ENCODE results near the gene FOXO3. TPM values are rescaled to one million over a fixed set of nuclear protein-coding genes. Genes with fewer than 3 reads are reported as not detected.
"Not testable (repeated sequence)": the region's sequence is repeated elsewhere in the genome, so short reads cannot be mapped to it uniquely, and the experiment has no call there.

The FOXO3 gene
- total RNA-seq, 1 donor from 2014 or later, result 49.2 TPM

GRCh38 chr6:108681721-108682120 lies 121.0 kb downstream of the FOXO3 start:
- DNase-seq (ENCODE audit: low read depth), result not testable (repeated sequence)

DNA sequence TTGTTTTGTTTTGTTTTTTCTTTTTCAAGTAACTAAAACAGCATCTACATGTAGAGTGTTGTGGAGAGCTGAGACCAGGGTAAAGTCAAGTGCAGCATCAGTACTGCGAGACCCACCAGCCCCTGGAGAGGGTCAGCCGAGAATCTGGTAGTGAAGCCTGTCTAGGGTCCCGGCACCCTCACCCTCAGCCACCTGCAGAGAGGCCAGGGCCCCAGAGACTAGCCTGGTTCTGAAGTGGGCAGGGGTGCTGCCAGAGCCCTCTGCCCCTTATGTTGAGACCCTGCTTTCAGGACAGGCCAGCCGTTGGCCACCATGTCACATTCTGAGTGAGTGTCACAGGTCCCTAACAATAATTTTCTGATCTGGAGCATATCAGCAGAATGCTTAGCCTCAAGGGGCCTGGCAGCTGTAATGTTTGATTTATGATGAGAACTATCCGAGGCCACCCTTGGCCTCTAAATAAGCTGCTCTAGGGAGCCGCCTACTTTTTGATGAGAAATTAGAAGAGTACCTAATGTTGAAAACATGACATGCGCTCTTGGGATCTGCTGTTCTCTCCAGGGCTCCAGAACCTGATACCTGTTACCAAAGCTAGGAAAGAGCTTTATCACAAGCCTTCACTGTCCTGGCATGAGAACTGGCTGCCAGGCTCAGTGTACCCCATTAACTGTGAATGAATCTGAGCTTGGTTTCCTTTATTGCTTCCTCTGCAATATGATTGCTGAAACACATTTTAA lies 121.8 kb downstream of the FOXO3 start:
- not testable (repeated sequence) for DNase-seq (ENCODE audit: low read depth)

GRCh38 chr6:108683976-108684375 lies 123.3 kb downstream of the FOXO3 start:
- not testable (repeated sequence) for DNase-seq (ENCODE audit: low read depth)

DNA sequence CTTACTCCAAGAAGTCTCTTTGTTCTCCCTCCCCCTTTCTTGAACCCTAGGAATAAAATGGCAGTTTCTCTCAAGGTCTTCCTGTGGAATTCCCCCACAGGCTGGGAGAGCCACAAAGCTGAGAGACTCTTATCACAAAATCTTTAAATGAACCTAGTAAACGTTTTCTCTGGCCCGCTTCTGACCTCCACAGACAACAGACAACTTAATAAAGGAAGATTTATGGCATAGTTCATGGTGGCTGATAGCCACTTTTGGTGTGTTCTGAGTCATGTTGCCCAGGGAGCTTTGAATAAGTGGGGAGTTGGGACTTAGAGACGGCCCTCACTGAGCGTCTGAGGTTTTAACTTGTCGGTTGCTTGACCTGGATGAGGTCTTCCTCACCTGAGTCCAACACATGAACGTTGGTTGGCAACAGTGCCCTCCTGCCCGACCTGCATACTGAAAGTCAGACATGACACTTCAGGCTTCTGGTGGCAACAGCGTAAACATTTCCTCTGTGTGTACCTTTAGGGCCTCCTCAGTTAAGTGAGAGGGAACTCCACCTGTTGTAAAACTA lies 124.1 kb downstream of the FOXO3 start:
- peak; percentile 27 for DNase-seq (ENCODE audit: low read depth)

GRCh38 chr6:108685970-108686369 lies 125.3 kb downstream of the FOXO3 start:
- DNase-seq (ENCODE audit: low read depth), result no peak

GRCh38 chr6:108686896-108687295 lies 126.2 kb downstream of the FOXO3 start:
- no peak for DNase-seq (ENCODE audit: low read depth)

- no peak for DNase-seq (ENCODE audit: low read depth)
These were observed 127.2 kb downstream of the FOXO3 start for GRCh38 chr6:108687921-108688320.

DNA sequence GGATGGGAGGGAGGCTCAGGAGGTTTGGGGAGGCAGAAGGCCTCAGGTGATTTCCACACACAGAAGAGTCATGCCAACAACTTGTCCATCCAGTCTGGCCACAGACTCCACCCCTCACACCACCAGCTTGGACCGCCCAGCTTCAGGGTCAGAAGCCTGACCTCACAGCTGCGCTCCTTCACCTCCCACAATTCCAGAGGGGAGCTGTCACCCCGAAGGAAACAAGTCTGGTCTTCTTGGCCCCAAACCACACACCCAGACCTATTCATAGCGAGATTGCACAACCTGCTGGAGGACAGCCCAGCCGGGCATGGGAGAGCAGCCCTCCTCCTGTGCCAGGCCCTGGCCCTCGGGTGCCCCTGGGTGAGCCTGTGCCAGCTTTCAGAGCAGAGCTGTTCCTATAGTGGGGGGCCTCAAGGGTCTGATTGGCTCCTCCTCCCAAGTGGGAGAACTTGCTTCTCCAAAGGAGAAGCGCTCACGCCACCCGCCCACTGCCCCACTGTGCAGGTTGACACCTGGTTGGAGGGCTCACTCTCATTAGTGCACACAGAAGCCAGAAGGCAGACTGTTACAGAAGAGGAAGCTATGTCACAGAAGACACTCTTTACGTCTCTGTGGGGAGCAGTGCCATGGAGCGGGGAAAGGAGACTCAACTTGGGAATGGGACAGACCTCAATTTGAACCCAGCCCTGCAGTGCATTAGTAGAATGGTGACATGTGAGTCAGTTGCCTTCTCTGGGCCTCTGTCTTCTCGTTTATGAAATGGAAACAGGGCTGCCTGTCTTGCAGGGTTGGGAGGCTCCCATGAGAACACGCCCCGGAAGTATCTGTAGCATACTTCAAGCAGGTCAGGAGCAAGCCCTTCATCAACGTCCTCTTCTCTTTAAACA lies 128.8 kb downstream of the FOXO3 start:
- DNase-seq (ENCODE audit: low read depth), result peak; percentile 99

DNA sequence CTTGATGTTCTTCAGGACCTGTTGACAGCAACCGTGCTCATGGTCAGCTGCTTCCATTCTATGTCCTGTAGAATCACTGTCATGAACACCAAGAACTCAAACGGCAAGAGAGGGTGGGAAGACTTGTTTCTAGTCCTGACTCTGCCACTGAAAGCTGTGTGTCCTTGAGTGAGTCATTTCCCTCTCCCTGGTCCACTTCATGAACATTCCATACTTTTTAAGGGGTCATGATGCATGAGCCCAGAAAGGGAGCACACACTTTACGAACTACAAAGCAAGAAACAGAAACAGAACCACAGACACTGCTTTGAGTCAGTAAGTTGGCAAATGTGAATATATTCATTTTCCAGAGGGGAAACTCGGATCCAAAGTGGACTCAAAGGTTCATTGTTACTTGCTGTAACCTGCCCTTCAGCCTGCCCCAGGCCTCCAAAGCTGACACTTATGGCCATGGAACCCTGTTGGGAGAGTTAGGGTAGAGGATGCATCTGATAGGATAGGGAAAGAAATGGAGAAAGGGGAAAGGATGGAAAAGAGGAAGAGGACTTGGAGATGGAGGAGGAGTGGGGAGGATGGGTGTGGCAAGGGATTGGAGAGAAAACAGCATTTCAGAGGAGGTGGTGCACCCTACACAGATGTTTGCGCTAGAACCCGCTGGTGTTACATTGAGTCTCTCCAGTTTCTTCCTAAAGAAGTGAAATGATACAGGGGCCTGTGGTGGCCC lies 129.8 kb downstream of the FOXO3 start:
- DNase-seq (ENCODE audit: low read depth), result no peak

DNA sequence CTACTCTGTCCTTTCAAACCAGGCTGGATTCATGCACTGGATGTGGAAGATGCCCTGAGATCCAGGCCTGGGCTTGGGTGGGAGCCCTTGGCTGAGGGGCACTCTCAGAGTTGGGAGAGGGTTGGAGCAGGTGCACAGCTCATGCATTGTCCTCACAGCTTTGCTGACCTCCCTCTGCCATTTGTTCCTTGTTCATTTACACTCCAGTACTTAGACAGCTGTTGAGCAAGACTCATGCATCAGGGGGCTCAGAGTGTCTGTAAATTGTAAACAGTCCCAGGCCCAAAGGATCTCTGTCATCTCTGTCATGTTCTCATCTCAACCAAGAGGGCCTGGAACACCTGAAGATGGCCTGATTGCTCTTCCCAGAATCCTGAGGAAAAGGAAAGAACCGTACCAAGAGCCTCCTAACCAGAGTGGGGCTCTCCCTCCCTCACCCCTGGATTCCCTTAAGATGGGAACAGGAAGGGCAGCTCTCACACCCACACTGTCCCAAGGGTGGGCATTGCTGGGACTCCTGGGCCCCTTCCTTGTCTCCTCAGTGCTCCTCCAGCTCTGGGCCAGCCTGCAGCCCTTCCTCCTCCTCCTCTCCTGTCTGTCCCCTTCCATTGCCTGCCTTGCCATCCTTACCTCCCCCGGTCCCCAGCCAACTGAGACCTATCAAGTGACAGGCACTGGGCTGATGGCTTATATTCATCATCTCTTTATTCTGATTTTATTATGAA lies 132.9 kb downstream of the FOXO3 start:
- DNase-seq (ENCODE audit: low read depth), result peak; percentile 78

DNA sequence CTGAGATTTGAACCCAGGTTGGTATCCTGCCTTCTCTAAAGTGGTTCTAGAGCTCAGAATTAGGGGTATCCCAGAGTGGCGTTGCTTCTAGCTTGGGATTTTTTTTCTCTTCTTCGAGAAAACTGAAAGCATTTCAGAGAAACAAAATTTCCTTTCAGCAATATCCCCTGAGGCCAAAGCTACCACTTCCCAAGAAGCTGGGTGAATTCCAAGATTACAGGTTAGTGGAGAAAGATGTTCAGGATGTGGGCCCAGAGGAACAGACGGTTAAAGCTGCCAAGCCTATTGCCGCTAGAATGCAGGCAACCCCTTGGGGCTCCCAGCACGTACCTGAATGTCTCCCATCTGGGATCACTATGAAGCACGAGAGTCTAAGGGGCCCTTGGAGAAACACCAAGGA lies 134.1 kb downstream of the FOXO3 start:
- no peak for DNase-seq (ENCODE audit: low read depth)

DNA sequence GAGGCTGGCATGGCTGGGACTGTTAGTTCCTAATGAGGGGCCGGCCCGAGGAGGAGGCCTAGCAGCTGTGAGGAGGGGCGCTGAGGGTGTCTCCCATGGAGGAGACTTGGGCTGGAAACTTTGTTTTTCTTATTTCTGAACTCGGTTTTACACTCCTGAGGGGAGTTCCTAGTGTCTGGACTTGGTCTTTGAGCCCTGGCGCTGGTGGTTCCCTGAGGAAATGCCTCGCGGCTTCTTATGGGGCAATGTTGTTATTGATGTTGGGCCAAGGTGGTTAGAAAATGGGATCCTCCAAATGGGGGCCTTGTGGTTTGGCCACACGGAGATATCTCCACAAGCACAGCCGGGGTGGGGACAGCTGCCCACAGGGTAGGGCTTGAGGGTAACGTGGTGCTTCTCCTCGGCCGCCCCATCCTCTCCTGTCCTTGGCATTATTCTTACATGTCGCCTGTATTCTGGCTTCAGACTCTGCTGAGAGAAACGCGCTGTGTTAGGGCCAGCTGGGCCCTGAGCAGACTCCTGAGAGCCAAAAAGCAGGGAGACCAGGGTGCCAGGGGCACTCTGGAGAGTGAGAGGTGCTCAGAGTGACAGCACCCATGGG lies 136.9 kb downstream of the FOXO3 start:
- peak; percentile 93 for DNase-seq (ENCODE audit: low read depth)

- DNase-seq (ENCODE audit: low read depth), result no peak
These were observed 138.0 kb downstream of the FOXO3 start for GRCh38 chr6:108698593-108699289.

- peak; percentile 65 for DNase-seq (ENCODE audit: low read depth)
These were observed 138.7 kb downstream of the FOXO3 start for GRCh38 chr6:108699290-108700041.

- DNase-seq (ENCODE audit: low read depth), result no peak
These were observed 141.6 kb downstream of the FOXO3 start for GRCh38 chr6:108702106-108702851.

- no peak for DNase-seq (ENCODE audit: low read depth)
These were observed 145.9 kb downstream of the FOXO3 start for GRCh38 chr6:108706649-108707048.

- no peak for DNase-seq (ENCODE audit: low read depth)
These were observed 146.7 kb downstream of the FOXO3 start for GRCh38 chr6:108707328-108707976.

DNA sequence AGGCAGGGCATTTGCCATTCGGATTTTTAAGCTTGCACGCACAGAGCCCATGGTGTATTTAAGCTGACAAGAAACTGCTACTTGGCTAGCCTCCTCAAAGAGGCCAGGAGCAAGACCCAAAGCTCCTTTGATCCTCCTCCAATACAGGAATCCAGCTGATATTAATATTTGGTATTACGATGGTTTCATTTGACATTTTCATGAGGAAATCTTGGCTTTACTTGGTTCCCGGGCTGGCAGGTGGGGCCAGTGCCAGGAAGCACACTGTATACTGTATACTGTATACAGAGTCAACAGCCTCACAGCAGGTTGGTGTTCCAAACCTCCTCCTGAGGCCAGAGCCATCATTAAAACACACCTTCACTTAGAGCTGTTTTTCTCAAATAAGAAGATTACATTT lies 149.3 kb downstream of the FOXO3 start:
- DNase-seq (ENCODE audit: low read depth), result no peak

Data from myocyte (in vitro differentiated cells).